RWPE1 (cell line): Measurements from ENCODE around the gene ABHD12B.
"Not testable (repeated sequence)": the region's sequence is repeated elsewhere in the genome, so short reads cannot be mapped to it uniquely, and the experiment has no call there.

Experiments
- CTCF ChIA-PET: fragments of 350-600 bp; sonication (Branson Sonifier 250); formaldehyde crosslinking; extraction: SDS; loops from one replicate; lab custom pipeline; 2021; lab: Yijun Ruan, JAX
- POLR2A ChIA-PET: fragments of 400-600 bp; formaldehyde crosslinking; extraction: SDS; loops from one replicate; lab custom pipeline; 2020; ENCODE audit warnings: antibody characterized with exemption; ENCODE audit not compliant: low non-redundant PET; lab: Yijun Ruan, JAX
- DNase-seq: peaks from one replicate; pipeline ENCODE4 v3.0.0; 2012; ENCODE audit warnings: low spot score
- H3K27ac ChIP-seq: fragments of 450-650 bp; 2 replicates; pipeline ENCODE4 v1.5.1; 2017
- TF ChIP-seq, protein P1 (sequence below): fragments of 450-650 bp; conservative IDR thresholded peaks from 2 replicates; pipeline ENCODE4 v1.5.1; 2017; ENCODE audit warnings: low read depth, mild to moderate bottlenecking

The ABHD12B gene

GRCh38 chr14:50875359-50876070, 3.7 kb downstream of the ABHD12B start:
- ChIA-PET POLR2A (no interaction called here), CTCF (no interaction called here)
- no peak for DNase-seq
- no peak overlapping the region for H3K27ac ChIP-seq
- TF ChIP-seq, protein P1, sequence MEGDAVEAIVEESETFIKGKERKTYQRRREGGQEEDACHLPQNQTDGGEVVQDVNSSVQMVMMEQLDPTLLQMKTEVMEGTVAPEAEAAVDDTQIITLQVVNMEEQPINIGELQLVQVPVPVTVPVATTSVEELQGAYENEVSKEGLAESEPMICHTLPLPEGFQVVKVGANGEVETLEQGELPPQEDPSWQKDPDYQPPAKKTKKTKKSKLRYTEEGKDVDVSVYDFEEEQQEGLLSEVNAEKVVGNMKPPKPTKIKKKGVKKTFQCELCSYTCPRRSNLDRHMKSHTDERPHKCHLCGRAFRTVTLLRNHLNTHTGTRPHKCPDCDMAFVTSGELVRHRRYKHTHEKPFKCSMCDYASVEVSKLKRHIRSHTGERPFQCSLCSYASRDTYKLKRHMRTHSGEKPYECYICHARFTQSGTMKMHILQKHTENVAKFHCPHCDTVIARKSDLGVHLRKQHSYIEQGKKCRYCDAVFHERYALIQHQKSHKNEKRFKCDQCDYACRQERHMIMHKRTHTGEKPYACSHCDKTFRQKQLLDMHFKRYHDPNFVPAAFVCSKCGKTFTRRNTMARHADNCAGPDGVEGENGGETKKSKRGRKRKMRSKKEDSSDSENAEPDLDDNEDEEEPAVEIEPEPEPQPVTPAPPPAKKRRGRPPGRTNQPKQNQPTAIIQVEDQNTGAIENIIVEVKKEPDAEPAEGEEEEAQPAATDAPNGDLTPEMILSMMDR = no peak

GRCh38 chr14:50882932-50883826, 11.3 kb downstream of the ABHD12B start:
- ChIA-PET POLR2A (no interaction called here), CTCF (interaction anchor here (0.5 to 0.6 kb wide), 2 partner anchors 43 to 1259 kb away, joined by 3 read pairs; no protein-coding TSS in a partner anchor)
- TF ChIP-seq, protein P1 = no peak
- no peak overlapping the region for H3K27ac ChIP-seq
- no peak for DNase-seq

- ChIA-PET POLR2A (no interaction called here), CTCF (no interaction called here)
- DNase-seq = no peak
- no peak overlapping the region for H3K27ac ChIP-seq
- TF ChIP-seq, protein P1 = no peak
Measured at GRCh38 chr14:50883827-50884197, 12.0 kb downstream of the ABHD12B start.

DNA sequence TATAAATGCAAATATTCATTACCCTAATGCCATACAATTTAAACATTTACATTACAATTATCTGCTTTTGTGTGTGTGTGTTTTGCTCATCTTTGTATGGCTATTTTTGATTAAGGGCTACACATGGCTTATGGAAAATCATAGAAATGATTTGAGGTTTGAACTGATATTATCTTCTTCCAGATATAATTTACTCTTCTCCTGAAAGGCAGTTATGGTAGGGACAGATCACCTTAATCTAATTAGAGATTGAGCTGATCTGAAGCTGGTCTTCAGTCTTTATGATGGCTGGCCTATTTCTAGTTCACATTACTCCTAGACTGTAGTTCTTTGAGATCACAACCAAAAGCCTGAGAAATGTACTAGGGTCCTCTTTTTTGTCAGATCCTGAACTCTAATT, 15.6 kb downstream of the ABHD12B start:
- TF ChIP-seq, protein P1 = no peak
- ChIA-PET CTCF (no interaction called here), POLR2A (no interaction called here)
- H3K27ac ChIP-seq = no peak overlapping the region
- DNase-seq = no peak

DNA sequence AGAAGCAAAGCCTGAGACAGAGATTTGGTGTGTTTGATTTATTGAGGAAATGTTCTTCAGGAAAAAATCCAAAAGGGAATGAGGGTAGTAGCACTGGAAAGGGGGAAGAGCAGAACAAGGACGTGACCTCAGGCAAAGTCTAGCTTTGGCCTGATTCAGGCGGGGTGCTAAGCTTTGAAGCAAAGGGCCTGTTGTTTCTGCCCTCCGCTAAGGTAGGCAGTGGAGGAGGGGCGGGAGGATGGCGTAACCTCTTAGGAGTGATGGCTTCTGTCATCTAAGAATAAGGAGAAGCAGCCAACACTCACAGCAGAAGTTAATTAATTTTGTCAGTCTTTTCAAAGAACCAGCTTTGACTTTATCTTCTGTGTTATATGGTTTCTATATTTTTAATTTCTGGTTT, 20.4 kb downstream of the ABHD12B start:
- POLR2A ChIA-PET = no interaction called here
- CTCF ChIA-PET = no interaction called here
- TF ChIP-seq, protein P1 = no peak

DNA sequence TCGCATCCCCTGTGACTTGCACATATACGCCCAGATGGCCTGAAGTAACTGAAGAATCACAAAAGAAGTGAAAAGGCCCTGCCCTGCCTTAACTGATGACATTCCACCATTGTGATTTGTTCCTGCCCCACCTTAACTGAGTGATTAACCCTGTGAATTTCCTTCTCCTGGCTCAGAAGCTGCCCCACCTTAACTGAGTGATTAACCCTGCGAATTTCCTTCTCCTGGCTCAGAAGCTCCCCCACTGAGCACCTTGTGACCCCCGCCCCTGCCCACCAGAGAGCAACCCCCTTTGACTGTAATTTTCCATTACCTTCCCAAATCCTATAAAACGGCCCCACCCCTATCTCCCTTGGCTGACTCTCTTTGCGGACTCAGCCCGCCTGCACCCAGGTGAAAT, 24.6 kb downstream of the ABHD12B start:
- POLR2A ChIA-PET = not testable (repeated sequence)
- H3K27ac ChIP-seq = peak overlapping the region; percentile 68

More for the DNA sequence above, 20.4 kb downstream of the ABHD12B start:
- H3K27ac ChIP-seq = no peak overlapping the region
- DNase-seq = no peak

GRCh38 chr14:50897005-50897404, 25.2 kb downstream of the ABHD12B start:
- peak overlapping the region; percentile 68; the same call in 1 of the 2 replicates for H3K27ac ChIP-seq
- DNase-seq, CTCF ChIA-PET, POLR2A ChIA-PET: not testable (repeated sequence)

More for the DNA sequence above, 24.6 kb downstream of the ABHD12B start:
- CTCF ChIA-PET, DNase-seq: not testable (repeated sequence)
